H1 (cell line): ENCODE data around the gene EXOG. TPM values are rescaled to one million over a fixed set of nuclear protein-coding genes. Genes with fewer than 3 reads are reported as not detected.

Experiments
- CTCF ChIA-PET: fragments of 300-600 bp; sonication (Branson Sonifier 250); formaldehyde crosslinking; loops from one replicate; lab custom pipeline; 2021; ENCODE audit not compliant: partially characterized antibody; lab: Charles Lee
- POLR2A ChIA-PET: fragments of 300-600 bp; sonication (Branson Sonifier 250); formaldehyde crosslinking; loops from one replicate; lab custom pipeline; 2021; ENCODE audit warnings: inconsistent platforms; ENCODE audit not compliant: partially characterized antibody; lab: Charles Lee
- DNase-seq, 2 experiments: peaks; one replicate each; pipeline versions ENCODE4 v3.0.0 to v3.0.0-alpha.2; 2010 to 2022; ENCODE audit warnings: low spot score in 2 of 2, low read depth in 1 of 2, mixed read lengths in 1 of 2
- FAIRE-seq: peaks from 2 replicates; lab custom pipeline; 2011; peaks lifted over from hg19 to GRCh38; lab: Jason Lieb, UNC
- H2AFZ ChIP-seq: 2 replicates; pipeline ENCODE4 v1.8.1; 2012; ENCODE audit warnings: low read length, inconsistent platforms
- H2AK5ac ChIP-seq: 2 replicates; pipeline ENCODE4 v1.6.1; 2013; ENCODE audit warnings: low read depth, low read length
- H2BK120ac ChIP-seq: replicated peaks from 2 replicates; pipeline ENCODE3; 2013; ENCODE audit warnings: low read depth, low read length, inconsistent platforms
- H2BK12ac ChIP-seq: 2 replicates; pipeline ENCODE4 v1.6.1; 2013; ENCODE audit warnings: low read depth, low read length
- H2BK15ac ChIP-seq: 2 replicates; pipeline ENCODE4 v1.6.1; 2013; ENCODE audit warnings: low read length
- H2BK20ac ChIP-seq: 2 replicates; pipeline ENCODE4 v1.6.1; 2013; ENCODE audit warnings: low read length
- H2BK5ac ChIP-seq: 2 replicates; pipeline ENCODE4 v1.6.1; 2013; ENCODE audit warnings: low read depth, low read length
- H3K14ac ChIP-seq: 2 replicates; pipeline ENCODE4 v1.6.1; 2013; ENCODE audit warnings: inconsistent platforms; ENCODE audit not compliant: insufficient read length
- H3K18ac ChIP-seq: 2 replicates; pipeline ENCODE4 v1.6.1; 2013; ENCODE audit warnings: low read length; ENCODE audit errors: extremely low read depth
- H3K23ac ChIP-seq: 2 replicates; pipeline ENCODE4 v1.6.1; 2013; ENCODE audit warnings: inconsistent platforms; ENCODE audit not compliant: insufficient read length
- H3K23me2 ChIP-seq: 2 replicates; pipeline ENCODE4 v1.6.1; 2013; ENCODE audit warnings: low read depth, low read length
- H3K27ac ChIP-seq: 2 replicates; pipeline ENCODE4 v1.6.1; 2011; ENCODE audit warnings: low read depth, low read length, inconsistent platforms
- H3K27me3 ChIP-seq, 4 experiments: replicated peaks in 1 of 4; 1 replicate in 1 of 4; 2 replicates in 3 of 4; pipeline versions ENCODE4 v1.6.1 to v1.8.1; 2011 to 2013; ENCODE audit warnings: low read length in 3 of 4, mild to moderate bottlenecking in 3 of 4, inconsistent platforms in 2 of 4, mixed read lengths in 2 of 4, moderate library complexity in 1 of 4; ENCODE audit not compliant: control insufficient read depth in 3 of 4, insufficient read depth in 3 of 4; ENCODE audit errors: extremely low read depth in 1 of 4
- H3K36me3 ChIP-seq, 4 experiments: 2 replicates each; pipeline versions ENCODE4 v1.6.1 to v1.8.1; 2011 to 2013; ENCODE audit warnings: mild to moderate bottlenecking in 4 of 4, low read length in 3 of 4, moderate library complexity in 2 of 4, control low read depth in 1 of 4, inconsistent platforms in 1 of 4; ENCODE audit not compliant: insufficient read depth in 4 of 4, control insufficient read depth in 2 of 4
- H3K4ac ChIP-seq: replicated peaks from 2 replicates; pipeline ENCODE3; 2013; ENCODE audit warnings: low read length, low read depth, mixed read lengths, inconsistent platforms; ENCODE audit not compliant: insufficient read length
- H3K4me1 ChIP-seq, 4 experiments: replicated peaks in 1 of 4; 1 replicate in 1 of 4; 2 replicates in 3 of 4; pipeline versions ENCODE4 v1.6.1 to v1.8.1; 2011 to 2013; ENCODE audit warnings: low read length in 3 of 4, inconsistent platforms in 2 of 4, mixed read lengths in 1 of 4; ENCODE audit not compliant: insufficient read depth in 4 of 4, control insufficient read depth in 3 of 4
- H3K4me2 ChIP-seq, 2 experiments: 2 replicates each; pipeline versions ENCODE4 v1.6.1 to v1.8.1; 2011 to 2013; ENCODE audit warnings: low read depth in 2 of 2, low read length in 2 of 2, control low read depth in 1 of 2, inconsistent platforms in 1 of 2, mild to moderate bottlenecking in 1 of 2; ENCODE audit not compliant: insufficient read depth in 1 of 2
- H3K4me3 ChIP-seq, 4 experiments: fragments of 200-600, 300-600 bp in 1 of 4; sonication (generic), shearing (Covaris generic), sonication (Bioruptor Twin) in 1 of 4; 2 replicates each; pipeline versions ENCODE4 v1.5.1 to v1.8.1; 2011 to 2016; ENCODE audit warnings: low read length in 4 of 4, low read depth in 3 of 4, control low read depth in 2 of 4, inconsistent platforms in 2 of 4, mild to moderate bottlenecking in 2 of 4, mixed read lengths in 1 of 4, moderate library complexity in 1 of 4; ENCODE audit not compliant: insufficient read depth in 2 of 4; ENCODE audit errors: extremely low read depth in 1 of 4
- H3K56ac ChIP-seq: replicated peaks from 2 replicates; pipeline ENCODE3; 2013; ENCODE audit warnings: low read depth, mild to moderate bottlenecking, mixed read lengths, low read length, inconsistent platforms; ENCODE audit not compliant: insufficient read length
- H3K79me1 ChIP-seq: 2 replicates; pipeline ENCODE4 v1.6.1; 2013; ENCODE audit warnings: low read depth, low read length, control low read depth
- H3K79me2 ChIP-seq, 2 experiments: 2 replicates each; pipeline versions ENCODE4 v1.6.1 to v1.8.1; 2012 to 2013; ENCODE audit warnings: low read length in 2 of 2, mild to moderate bottlenecking in 2 of 2, inconsistent platforms in 1 of 2; ENCODE audit not compliant: insufficient read depth in 2 of 2, control insufficient read depth in 1 of 2
- H3K9ac ChIP-seq, 4 experiments: replicated peaks in 1 of 4; 1 replicate in 1 of 4; 2 replicates in 3 of 4; pipeline versions ENCODE4 v1.6.1 to v1.8.1; 2011 to 2013; ENCODE audit warnings: low read depth in 3 of 4, low read length in 3 of 4, control low read depth in 2 of 4, mild to moderate bottlenecking in 2 of 4, moderate library complexity in 2 of 4, inconsistent platforms in 1 of 4; ENCODE audit errors: extremely low read depth in 1 of 4
- H3K9me3 ChIP-seq, 2 experiments: 2 replicates each; pipeline versions ENCODE4 v1.6.1 to v1.8.1; 2012 to 2013; ENCODE audit warnings: mild to moderate bottlenecking in 2 of 2, moderate library complexity in 2 of 2, control low read depth in 1 of 2, inconsistent platforms in 1 of 2, low read depth in 1 of 2, low read length in 1 of 2, mixed read lengths in 1 of 2; ENCODE audit not compliant: insufficient read depth in 2 of 2
- H4K20me1 ChIP-seq, 2 experiments: replicated peaks in 1 of 2; 2 replicates each; pipeline versions ENCODE3 to v1.8.1; 2011 to 2013; ENCODE audit warnings: inconsistent platforms in 2 of 2, low read length in 2 of 2, mild to moderate bottlenecking in 1 of 2; ENCODE audit not compliant: insufficient read depth in 2 of 2, control insufficient read depth in 1 of 2
- H4K5ac ChIP-seq: 2 replicates; pipeline ENCODE4 v1.6.1; 2013; ENCODE audit warnings: low read length, low read depth, mixed read lengths, inconsistent platforms; ENCODE audit not compliant: insufficient read length
- H4K8ac ChIP-seq: 2 replicates; pipeline ENCODE4 v1.8.0; 2013; ENCODE audit warnings: mild to moderate bottlenecking, moderate library complexity, low read length, inconsistent platforms; ENCODE audit not compliant: insufficient read depth; ENCODE audit errors: extremely low read depth
- H4K91ac ChIP-seq: replicated peaks from 2 replicates; pipeline ENCODE3; 2013; ENCODE audit warnings: low read length, mixed read lengths, inconsistent platforms; ENCODE audit not compliant: insufficient read length
- CBX8 ChIP-seq: fragments of 300-800, 300-1000 bp; sonication (generic); IDR thresholded peaks from 2 replicates; pipeline ENCODE4 v1.7.1; 2016; ENCODE audit warnings: low read depth, low read length, borderline replicate concordance
- CEBPB ChIP-seq: IDR thresholded peaks from 2 replicates; pipeline ENCODE4 v1.6.1; 2012; ENCODE audit warnings: low read depth, low read length
- FOSL1 ChIP-seq: IDR thresholded peaks from 2 replicates; pipeline ENCODE4 v1.6.1; 2011; ENCODE audit warnings: mild to moderate bottlenecking, low read depth, low read length, moderate library complexity; ENCODE audit not compliant: insufficient read depth
- PHF8 ChIP-seq: fragments of 200-600 bp; sonication (generic); conservative IDR thresholded peaks from 2 replicates; pipeline ENCODE4 v1.7.1; 2012; ENCODE audit warnings: low read depth, mild to moderate bottlenecking, inconsistent platforms, low read length, moderate library complexity
- POLR2A ChIP-seq, 2 experiments: IDR thresholded peaks; 1 replicate in 1 of 2; 2 replicates in 1 of 2; pipeline ENCODE4 v1.6.1; 2011; ENCODE audit warnings: low read depth in 2 of 2, low read length in 2 of 2, mild to moderate bottlenecking in 2 of 2; ENCODE audit errors: control extremely low read depth in 1 of 2
- POLR2AphosphoS5 ChIP-seq: IDR thresholded peaks from 2 replicates; pipeline ENCODE4 v1.6.1; 2011; ENCODE audit warnings: low read depth, low read length
- SAP30 ChIP-seq: fragments of 300-600 bp; sonication (generic); IDR thresholded peaks from 2 replicates; pipeline ENCODE4 v1.7.1; 2012; ENCODE audit warnings: low read length, moderate library complexity, mild to moderate bottlenecking, inconsistent platforms; ENCODE audit not compliant: insufficient read depth, insufficient replicate concordance
- TAF1 ChIP-seq: IDR thresholded peaks from 2 replicates; pipeline ENCODE4 v1.6.1; 2011; ENCODE audit warnings: mild to moderate bottlenecking, low read depth, low read length
- WGBS, 2 experiments: shearing (Covaris generic) in 1 of 2; methylation state at CpG; one replicate each; pipeline versions ENCODE4 v1.1.6 to v1.1.7; 2013 to 2015; ENCODE audit warnings: low lambda C conversion rate in 2 of 2, mixed read lengths in 2 of 2, inconsistent platforms in 1 of 2, low coverage in 1 of 2, missing lambda C conversion rate in 1 of 2; ENCODE audit not compliant: insufficient replicate concordance in 2 of 2, insufficient coverage in 1 of 2, insufficient read length in 1 of 2; ENCODE audit errors: extremely low coverage in 1 of 2, missing lambda C conversion rate in 1 of 2; 5-methylcytosine and 5-hydroxymethylcytosine counted together
- polyA plus RNA-seq, 7 experiments: library from polyadenylated mRNA; depleted of rRNA in 3 of 7; stranded (reverse) in 5 of 7; unstranded in 2 of 7; fragments of >200 nt in 5 of 7; fragments of 200-250 nt in 2 of 7; gene quantifications; 1 replicate in 5 of 7; 2 replicates in 1 of 7; 4 replicates in 1 of 7; pipeline versions ENCODE4 v1.2.1 to v1.2.3, GENCODE V29; 2011 to 2013; ENCODE audit warnings: missing spikeins in 2 of 7, mixed read lengths in 2 of 7
- total RNA-seq: library from RNA; stranded (reverse); fragmentation: NEBNext Ultra II Directional; extraction: Animal tissue kit (Norgen Biotek cat#: 25700); gene quantifications from 2 replicates; pipeline ENCODE4 v1.2.1, GENCODE V29; 2021
- TF ChIP-seq, protein P1 (sequence below): IDR thresholded peaks from 2 replicates; pipeline ENCODE4 v1.6.1; 2012; ENCODE audit warnings: low read length, inconsistent platforms

The EXOG gene
- total and polyA plus RNA-seq, 2 of the 8 experiments (the other 6 are each of a cell fraction or from before 2014, with no cell fraction given) = 7.2 to 12.9 TPM

DNA sequence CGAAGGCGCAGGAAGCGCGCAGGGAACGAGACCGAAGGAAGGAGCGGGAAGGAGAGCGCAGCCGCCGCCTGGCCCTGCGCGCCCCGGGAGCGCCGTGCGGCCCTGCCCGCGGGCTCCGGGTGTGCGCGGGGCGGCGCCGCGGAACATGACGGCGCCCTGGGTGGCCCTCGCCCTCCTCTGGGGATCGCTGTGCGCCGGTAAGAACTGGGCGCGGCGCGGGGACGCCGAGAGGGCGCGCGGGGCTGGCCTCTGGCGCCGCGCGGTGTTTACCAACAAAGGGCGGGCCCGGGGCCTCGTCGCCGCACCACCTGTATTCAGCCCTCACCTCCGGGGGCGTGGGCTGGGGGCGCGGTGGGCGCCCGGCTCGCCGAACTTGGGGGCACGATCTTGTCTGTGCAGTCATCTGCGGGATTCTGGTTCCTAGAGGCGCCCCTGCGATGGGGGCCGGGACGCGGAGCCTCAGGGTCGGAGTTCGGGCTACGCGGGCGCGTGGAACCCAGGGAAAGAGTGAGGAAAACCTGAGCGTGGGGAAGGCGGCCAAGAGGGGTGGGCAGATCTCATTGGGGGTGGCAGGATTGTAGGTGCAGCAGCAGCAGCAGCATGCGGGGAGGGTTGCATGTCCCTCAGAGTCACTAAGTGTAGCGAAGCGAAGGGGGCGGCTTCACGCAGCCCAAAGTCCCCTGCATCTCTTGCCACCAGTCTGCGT lies 41.8 kb upstream of the EXOG start:
- Histone ChIP-seq H3K9me3 (0 out of 4 replicates have a peak, but pooled peaks cover 0 to 5% of the 10 kb centered on the region in 2 experiments), H4K5ac (peak overlapping the region; percentile 24), H2BK20ac (no peak overlapping the region), H4K20me1 (peaks cover 21 to 31% of the 10 kb centered on the region in 2 experiments), H3K23me2 (peaks cover 20% of the 10 kb centered on the region), H3K27ac (peak overlapping the region; percentile 99), H2AK5ac (no peak overlapping the region; the same call in none of the 2 replicates), H3K14ac (peak overlapping the region; percentile 89), H3K36me3 (no peaks in the 10 kb centered on the region; a peak in 1 of 8 replicates), H3K23ac (no peak overlapping the region), H3K18ac (peak overlapping the region; percentile 72), H3K27me3 (no peaks in the 10 kb centered on the region), H2BK15ac (0 out of 2 replicates have a peak overlapping the region, but pooled peaks have one; percentile 7), H2BK12ac (peak overlapping the region; percentile 93; the same call in 1 of the 2 replicates), H3K79me1 (peaks cover 16% of the 10 kb centered on the region), H3K9ac (peak overlapping the region; percentile 97 to 99 (median 99)), H3K4me2 (peak overlapping the region; percentile 94 to 97), H4K91ac (peak overlapping the region; percentile 97), H2BK120ac (peak overlapping the region; percentile 74), H3K56ac (peak overlapping the region; percentile 92), H3K4me3 (peak overlapping the region; percentile 74 to 99 (median 91)), H3K79me2 (peaks cover 40 to 52% of the 10 kb centered on the region in 2 experiments), H2BK5ac (peak overlapping the region; percentile 94), H3K4ac (peak overlapping the region; percentile 96), H4K8ac (peak overlapping the region; percentile 99), H3K4me1 (peaks cover 10 to 22% (median 15%) of the 10 kb centered on the region in 4 experiments), H2AFZ (no peak overlapping the region)
- ChIA-PET CTCF (interaction anchor here (1.2 to 2.4 kb wide), 4 partner anchors 11 to 107 kb away, joined by 3 to 16 read pairs (median 6); partner anchors contain the start of gene XYLB), POLR2A (interaction anchor here (0.9 to 2.1 kb wide), 9 partner anchors 9 to 317 kb away, joined by 3 to 10 read pairs (median 4); partner anchors contain the start of genes ACAA1 and XYLB)
- 0% methylated on average over 25 of the region's 78 CpGs; no CpG with 5 or more reads in 1 of the 2 experiments for WGBS, 2 experiments
- DNase-seq (peak in 1 of 2 experiments; percentile 67), FAIRE-seq (no peak)
- peak; percentile 92 for TF ChIP-seq POLR2AphosphoS5
- TF ChIP-seq SAP30 = peak; percentile 92
- 0 out of 2 replicates have a peak, but pooled peaks have one; percentile 37 for TF ChIP-seq TAF1
- TF ChIP-seq, protein P1, sequence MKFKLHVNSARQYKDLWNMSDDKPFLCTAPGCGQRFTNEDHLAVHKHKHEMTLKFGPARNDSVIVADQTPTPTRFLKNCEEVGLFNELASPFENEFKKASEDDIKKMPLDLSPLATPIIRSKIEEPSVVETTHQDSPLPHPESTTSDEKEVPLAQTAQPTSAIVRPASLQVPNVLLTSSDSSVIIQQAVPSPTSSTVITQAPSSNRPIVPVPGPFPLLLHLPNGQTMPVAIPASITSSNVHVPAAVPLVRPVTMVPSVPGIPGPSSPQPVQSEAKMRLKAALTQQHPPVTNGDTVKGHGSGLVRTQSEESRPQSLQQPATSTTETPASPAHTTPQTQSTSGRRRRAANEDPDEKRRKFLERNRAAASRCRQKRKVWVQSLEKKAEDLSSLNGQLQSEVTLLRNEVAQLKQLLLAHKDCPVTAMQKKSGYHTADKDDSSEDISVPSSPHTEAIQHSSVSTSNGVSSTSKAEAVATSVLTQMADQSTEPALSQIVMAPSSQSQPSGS = 0 out of 2 replicates have a peak, but pooled peaks have one; percentile 10
- TF ChIP-seq PHF8 = peak; percentile 62
- no peak for TF ChIP-seq FOSL1
- peak in 1 of 2 experiments; percentile 42; a peak in 2 of 3 replicates for TF ChIP-seq POLR2A (IDR thresholded peaks at IDR 0.05; ENCODE audit: control extremely low read depth in 1 of 2, low read depth in 2 of 2, low read length in 2 of 2)
- TF ChIP-seq CBX8 = no peak
- no peak for TF ChIP-seq CEBPB
